NCI-H146 (cell line): Measurements from ENCODE around the gene ARHGAP15.

Experiments used
- DNase-seq: peaks from one replicate; lab custom pipeline; 2025; lab: John Stamatoyannopoulos, UW

The ARHGAP15 gene

DNA sequence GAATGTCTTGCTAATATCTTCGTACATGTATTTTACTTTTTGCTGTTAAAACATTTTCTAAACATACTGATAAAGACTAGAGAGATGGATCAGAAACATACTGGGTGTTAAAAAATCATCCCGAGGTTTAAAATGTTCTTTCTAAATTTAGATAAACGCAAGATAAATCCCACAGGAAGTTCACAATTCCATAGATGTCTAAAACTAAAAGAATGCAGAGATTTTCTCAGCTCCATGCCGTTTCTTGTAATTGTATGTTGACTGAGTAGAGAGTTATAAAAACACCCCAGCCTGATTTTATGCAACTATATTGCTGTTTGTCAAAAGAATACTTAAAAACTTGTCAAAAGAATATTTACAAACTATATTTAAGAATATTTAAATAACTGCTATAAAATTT, 455.7 kb downstream of the ARHGAP15 start:
- DNase-seq: no peak

GRCh38 chr2:143586119-143586518, 456.9 kb downstream of the ARHGAP15 start:
- no peak for DNase-seq

GRCh38 chr2:143588746-143589145, 459.5 kb downstream of the ARHGAP15 start:
- no peak for DNase-seq

DNA sequence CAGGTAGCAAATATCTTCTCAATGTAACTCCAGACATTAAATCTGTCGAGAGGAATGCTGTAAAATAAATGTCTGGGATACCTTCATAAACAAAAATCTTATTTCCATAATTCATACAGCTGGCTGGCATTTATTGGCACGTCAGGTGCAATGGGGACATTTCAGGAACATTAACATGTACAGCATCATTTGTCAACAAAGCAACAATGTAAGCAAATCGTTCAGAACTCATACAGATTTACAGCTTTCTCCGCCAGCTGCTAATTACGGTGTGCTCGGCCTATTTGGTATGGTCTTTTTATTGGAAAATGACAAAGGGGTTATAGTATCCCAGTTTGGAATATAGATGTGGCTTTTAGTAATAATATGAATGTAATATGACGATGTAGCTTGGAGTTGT, 464.9 kb downstream of the ARHGAP15 start:
- no peak for DNase-seq

DNA sequence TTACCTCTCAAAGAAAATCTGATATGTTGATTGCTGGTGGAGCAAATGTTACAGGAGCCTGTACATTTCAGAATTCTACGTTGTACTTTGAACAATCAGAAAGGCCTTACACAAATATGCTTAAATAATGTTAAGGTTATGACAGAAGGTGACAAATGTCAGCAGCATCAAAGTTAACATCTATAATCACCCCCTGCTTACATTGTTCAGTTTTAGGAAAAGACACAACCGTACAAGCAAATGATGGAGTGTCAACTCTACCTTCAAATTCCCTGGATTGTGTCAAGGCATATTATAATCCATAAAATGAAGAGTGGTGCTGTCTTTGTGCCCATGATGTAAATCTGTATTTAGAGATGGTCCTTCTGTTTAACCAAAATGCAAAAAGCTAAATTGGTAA, 465.5 kb downstream of the ARHGAP15 start:
- DNase-seq: no peak

DNA sequence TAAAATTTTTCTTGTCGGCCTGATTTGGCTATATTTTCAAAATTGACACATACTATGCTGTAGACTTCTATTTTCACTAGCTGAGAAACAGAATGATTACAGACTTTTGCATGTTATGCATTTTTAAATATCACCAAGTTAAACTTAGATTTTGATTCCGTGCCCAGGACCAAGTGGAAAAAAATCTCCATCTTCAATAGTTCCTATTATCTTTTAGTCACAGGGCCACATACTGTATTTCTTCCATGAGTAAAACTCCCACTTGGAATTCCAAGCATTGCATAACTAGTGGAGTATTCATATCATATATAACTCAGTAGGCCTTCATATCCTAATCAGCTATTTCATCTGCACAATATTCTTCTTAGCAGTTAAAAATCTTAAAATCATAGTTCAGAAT, 470.9 kb downstream of the ARHGAP15 start:
- DNase-seq: no peak

DNA sequence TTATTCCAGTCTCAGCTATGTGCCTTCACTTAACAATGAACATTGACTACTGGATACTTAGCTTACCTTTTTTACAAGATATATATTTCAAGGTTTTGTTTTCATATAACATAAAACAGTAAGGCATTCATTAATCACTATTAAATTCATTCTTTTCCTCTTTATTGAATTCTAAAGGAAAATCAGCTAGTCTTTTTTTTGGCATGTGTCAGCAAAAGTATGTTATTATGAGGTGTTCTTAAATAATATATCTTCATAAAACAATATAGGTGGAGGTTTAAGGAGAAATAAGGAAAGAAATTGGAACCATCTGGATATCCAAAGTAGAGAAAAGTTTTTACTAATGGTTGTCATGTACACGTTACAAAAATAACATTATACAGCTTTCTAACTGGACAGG, 472.6 kb downstream of the ARHGAP15 start:
- DNase-seq: no peak

DNA sequence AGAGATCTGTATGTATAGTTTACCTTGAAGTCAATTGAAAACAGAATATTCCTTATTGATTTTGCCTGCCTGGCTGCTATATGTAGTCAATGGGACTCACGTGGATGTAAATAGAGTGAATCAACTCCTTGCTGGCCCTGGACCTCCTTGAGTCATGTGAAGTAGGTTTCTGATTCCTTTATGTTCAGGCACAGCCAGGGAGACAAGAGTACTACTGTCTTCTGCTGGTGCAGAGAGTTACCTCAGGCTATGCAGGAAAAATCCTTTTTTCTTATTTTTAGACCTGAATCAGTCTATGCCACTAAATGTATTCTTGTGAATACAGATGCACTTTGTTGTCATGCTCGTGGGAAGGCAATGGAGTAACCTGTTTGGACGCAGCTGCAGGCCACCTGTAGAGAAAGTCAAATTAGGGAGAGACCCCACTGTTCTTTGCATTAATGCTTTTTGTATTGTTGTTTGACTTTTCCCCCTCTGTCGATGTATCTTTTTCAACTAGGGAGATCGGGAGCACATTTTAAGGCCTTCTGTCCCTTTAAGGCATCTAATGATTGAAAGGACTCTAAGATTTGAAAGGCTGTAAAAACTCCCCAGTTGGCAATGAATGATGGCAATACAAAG, 473.9 kb downstream of the ARHGAP15 start:
- DNase-seq: peak; percentile 91

DNA sequence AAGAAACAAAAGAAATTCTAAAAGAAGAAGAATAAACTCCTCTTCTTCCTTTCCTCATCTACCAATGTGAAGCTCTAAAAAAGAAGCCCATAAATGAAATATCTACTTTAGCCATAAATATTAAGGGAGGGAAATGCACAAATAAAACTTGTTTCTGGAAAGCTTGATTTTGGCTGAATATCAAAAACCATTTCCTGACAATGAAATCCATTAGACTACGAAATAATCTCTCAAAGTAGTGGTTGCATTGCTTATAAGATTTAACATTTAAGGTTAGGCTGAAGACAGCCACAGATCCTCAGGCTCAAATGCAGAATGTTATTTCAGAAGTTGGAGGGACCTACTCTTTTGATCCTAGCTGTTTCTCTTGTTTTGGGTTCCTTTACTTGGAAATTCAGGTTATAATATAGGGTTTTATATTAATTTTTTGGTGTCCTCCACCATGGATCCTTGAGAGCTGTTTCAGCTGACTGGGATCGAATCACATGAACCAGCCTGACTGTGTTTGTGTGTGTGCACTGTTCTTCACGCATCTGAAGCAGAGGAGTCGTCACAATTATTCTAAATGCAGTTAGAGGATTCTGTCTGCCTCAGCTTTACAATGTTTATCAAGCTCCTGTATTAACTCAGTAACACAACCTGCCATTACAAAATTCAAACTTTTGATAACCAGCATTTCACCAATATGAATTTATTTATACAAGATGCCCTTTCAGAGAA, 474.8 kb downstream of the ARHGAP15 start:
- peak; percentile 5 for DNase-seq

DNA sequence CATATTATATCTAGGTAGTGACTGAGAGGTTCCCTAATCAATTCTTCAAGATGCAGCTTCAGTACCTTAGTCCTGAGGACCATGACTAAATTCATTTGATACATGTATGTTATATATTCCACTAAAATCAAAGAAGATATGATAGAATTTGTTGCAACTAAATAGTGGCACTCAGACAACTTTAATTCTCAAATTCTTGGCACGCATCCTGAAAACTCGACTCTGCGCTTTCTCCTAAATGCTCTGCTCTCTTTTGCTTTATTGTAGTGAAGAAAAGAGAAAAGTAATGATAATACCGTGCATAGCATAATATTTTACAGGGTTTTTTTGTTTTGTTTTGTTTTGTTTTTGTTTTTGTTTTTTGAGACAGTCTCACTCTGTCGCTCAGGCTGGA, 475.3 kb downstream of the ARHGAP15 start:
- no peak for DNase-seq

DNA sequence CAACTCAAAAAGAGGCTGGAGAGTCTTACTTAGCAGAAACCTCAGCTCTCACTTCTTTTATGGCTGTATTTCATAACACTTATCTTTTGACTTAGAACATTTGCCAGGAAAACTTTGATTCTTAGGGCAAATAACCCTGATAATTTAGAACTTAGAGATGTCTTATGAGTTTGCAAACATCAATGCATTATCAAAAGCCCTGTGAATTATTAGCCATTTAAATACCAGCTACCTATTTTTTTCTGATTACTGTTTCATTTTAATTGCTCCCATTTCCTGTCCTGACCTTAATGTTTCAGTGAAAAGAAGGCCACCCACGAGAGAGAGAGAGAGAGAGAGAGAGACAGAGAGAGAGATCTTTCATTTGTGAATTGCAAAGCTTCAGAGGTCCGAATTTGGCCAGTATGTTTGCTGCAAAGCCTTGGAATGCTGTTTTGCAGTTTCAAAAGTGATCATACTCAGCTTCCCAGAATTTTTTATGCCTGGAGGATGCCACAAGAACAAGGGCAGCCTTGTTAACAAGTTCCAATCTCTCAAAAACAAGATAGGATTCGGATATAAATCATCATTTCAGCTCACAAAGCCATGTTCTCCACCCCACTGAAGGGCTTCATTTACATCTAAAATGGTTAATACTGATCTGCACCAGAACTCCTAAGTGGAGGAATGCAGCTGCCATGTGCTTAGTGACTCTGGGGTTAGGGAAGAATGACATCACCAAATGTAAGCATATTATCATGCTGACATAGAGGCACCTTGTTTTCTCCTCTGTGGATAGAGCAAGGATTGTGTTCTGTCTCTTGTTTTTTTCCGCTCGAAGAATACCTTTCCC, 478.2 kb downstream of the ARHGAP15 start:
- peak; percentile 16 for DNase-seq

GRCh38 chr2:143608063-143608423, 478.8 kb downstream of the ARHGAP15 start:
- no peak for DNase-seq

- DNase-seq: no peak
Observed at GRCh38 chr2:143608758-143609157, 479.5 kb downstream of the ARHGAP15 start.

- no peak for DNase-seq
Observed at GRCh38 chr2:143611336-143611735, 482.1 kb downstream of the ARHGAP15 start.

DNA sequence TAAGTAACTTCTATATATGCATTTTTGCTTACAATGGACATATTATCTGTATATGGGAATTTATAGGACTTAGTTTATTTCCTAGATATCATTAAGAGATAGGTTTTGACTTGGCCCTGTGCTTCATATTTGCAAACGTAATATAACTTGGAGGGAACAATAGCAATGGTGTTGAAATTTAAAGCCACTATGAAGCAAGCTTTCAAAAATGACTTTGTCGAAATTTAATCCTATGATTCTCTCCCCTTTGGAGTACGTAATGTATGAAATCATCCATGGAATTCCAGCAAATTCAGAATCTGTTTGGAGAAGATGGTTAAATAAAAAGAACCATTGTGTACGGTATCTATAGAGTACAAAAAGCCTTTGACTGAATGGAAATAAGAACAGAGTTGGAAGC, 486.3 kb downstream of the ARHGAP15 start:
- no peak for DNase-seq

- no peak for DNase-seq
Observed at GRCh38 chr2:143616452-143616851, 487.2 kb downstream of the ARHGAP15 start.

DNA sequence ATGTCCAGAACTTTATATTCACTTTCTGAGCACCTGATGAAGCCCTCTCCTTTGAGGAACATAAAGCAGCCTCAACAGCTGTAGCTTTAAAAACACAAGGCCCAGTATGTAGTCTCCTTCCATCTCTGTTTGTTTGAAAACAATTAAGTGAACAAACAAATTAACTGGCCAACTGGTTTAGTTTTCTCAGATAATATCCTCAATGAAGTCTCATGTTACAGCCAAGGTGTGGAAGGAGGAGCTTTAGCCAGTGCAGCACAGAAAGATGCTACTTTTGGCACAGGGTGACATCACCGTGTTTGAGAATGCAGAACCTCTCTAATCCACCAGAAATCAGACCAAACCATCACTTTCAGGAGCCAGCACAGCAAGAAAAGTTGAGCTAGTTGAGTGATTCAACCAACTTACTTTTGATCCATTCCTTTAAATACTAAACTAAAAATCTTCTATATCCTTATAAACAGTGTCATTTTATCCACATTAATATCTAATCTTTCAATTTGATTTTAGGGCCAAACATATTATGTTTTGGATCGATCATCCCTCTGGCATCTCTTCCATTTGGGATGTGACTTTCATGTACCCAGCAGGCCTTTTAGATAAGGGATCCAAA, 488.7 kb downstream of the ARHGAP15 start:
- peak; percentile 85 for DNase-seq

DNA sequence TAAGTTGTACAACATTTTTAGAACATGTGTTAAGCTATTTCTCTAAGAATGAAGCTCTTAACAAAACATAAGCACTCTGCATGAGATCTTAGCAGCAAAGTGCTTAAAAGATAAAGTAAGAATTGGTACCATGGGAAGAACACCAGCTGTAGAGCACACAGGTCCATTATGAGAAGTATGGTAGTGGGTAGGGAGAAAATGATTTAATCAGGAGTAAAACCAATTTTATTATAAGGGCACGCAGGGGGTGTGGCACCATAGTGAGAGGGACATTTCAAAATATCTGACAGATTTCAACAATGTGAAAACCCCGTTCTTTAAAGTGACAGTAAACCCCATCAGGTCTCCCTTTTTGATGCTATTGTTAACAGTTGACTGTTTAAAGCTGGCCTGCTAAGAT, 492.9 kb downstream of the ARHGAP15 start:
- DNase-seq: no peak

DNA sequence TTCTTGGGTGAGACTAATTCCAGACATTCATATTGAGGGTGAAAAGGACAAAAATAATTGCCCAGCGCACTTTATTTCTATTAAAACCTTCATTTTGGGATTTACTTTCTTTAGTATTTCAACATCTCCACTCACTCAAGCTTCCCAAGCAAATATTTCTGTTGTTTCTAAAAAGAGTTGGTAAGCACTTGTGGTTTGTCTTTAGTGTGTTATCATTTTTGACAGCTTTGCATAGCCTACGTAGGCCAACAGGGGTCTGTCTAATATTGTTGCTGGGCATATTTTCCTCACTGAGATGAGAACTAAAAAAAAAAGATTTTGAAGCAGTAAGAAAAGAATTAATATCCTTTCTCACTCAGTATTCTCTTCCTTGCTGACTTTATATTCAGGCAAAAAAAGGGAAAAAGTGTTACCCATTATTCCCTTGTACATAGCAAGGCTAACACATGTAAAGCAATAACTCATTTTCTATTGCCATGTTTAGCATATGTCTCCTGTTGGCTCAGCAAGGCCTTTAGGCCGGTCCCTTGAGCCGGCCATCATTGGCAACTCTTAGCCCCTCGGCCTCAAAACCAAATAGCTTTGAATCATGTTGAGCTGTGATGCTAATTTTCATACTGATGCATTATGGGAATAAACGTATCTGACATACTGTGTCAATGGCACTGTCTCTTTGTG, 494.2 kb downstream of the ARHGAP15 start:
- no peak for DNase-seq

DNA sequence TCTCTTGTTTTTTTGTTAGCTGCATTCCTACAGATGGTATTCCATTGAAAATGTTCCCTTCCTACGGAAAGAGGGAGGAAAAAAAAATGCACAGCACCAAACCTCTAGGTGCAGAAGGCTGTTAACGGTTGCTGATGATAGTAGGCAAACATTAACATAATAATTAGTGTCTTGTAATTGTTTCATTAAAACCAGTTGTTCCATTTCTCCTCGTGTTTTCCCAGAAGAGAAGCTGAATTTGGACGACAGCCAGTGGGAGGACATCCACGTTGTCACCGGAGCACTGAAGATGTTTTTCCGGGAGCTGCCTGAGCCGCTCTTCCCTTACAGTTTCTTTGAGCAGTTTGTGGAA, 494.7 kb downstream of the ARHGAP15 start:
- DNase-seq: peak; percentile 35

GRCh38 chr2:143629340-143629739, 500.1 kb downstream of the ARHGAP15 start:
- peak; percentile 2 for DNase-seq

DNA sequence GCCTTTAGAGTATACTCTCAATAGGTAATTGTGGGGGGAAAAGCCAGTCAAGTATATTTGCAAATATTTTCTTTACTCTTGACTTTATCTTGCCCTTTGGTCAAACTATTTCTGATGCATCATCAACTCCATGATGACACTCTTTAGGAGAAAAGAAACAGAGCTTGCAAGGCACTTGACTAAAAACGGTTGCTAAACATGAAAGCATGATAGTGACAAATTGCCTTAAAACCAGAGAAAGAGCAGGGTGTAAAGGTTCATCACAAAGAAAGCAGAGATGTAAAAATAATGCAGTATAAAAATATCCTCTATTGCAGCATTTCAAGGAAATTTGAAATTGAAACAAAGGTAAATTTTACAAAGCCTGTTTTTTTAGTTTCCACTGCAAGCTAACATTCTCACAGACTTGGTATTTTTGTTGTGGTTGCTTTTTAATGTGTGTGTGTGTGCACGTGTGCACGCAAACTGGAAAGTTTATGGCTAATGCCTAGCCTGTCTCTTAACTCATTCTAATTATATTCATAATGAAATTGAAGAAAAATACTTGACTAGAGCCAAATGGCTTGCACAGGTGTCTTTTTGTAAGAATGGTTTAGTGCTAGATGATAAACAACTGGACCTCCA, 503.6 kb downstream of the ARHGAP15 start:
- DNase-seq: no peak
